Epidermal melanocyte (primary cell): Measurements from ENCODE around the gene RBM47.
A peak's percentile ranks its signal among the peaks of the same experiment; 100 is the strongest.
"Not testable (repeated sequence)": the region's sequence is repeated elsewhere in the genome, so short reads cannot be mapped to it uniquely, and the experiment has no call there.

Source experiments
- DNase-seq: peaks from one replicate; pipeline ENCODE4 v3.0.0; 2011; ENCODE audit warnings: low spot score; ENCODE audit not compliant: insufficient read length

The RBM47 gene

DNA sequence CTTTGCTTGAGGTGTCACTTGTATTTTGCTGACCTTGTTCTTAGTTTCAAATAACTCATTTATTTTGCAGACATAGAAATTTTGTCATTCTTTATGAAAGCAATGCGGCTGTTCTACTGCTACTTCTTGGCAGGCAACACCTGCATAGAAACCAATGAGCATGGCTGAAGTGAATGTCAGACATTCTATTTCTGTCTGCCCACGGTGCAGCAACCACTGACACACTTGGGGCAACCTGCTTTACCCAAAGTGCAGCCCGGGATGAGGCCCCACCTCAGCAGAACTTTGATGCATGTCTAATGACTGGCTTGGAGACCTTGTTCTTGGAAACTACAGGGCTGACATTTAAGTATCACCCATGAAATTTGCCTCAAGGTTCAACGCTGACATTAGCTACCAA, 93.6 kb downstream of the RBM47 start:
- DNase-seq: no peak

DNA sequence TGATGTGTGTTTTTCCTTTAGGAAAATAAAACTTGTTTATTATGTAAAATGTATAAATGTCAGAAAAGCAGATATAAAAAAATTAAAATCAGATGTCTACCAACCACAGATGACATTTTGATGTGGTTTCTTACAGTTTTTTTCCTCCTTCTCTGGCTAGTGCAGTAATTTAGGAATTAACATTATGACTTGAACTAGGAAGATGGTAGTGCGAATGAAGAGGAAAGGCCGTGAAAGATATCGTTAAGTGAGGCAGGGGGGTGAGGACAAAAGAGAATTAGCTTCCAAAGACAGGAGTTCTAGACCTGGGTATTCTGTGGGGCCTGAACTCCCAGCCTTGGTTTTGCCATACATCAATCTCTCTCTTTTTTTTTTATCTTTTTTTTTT, 98.0 kb downstream of the RBM47 start:
- no peak for DNase-seq

DNA sequence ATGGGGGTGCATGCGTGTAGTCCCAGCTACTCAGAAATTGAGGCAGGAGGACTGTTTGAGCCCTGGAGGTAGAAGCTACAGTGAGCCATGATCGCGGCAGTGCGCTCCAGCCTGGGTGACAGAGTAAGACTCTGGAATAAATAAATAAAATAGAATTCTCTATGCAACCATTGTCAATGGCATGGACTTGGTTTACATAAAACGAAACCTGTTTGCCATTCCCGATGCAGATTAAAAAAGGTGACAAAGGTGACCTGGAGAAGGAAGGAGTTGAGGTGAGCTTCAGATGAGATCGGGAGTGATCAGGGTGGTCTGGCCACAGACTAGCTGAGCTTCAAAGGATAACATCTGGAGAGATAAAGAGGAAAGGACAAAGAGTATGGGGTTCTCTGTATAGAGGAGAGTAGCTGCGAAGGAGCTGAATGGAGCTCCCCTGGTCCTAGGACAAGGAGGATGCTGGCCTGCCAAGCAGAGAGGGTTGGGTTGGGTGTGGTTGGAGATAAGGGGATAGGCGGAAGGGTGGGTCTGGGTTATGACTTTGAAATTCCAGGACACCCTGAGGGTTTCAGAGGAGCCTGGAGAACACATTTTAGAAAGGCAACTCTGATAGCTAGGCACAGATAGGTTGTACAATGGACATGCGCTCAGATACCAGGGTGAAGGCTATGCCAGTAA, 98.6 kb downstream of the RBM47 start:
- no peak for DNase-seq

DNA sequence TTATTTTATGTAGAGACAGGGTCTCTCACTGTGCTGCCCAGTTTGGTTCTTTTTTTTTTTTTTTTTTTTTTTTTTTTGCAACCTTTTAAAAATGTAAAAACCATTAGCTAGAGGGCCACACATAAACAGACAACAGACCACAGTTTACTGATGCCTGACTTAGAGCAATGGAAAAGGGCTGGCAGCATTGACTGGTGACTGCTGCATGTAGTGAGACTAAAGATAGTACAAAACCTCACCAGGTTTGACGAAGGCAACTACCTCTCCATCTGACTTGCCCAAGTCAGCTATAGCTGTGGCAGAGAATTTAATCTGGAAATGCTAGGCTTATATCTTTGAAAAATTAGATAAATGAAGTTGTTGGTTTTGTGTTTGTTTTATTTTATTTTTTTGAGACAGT, 102.9 kb downstream of the RBM47 start:
- DNase-seq: no peak

DNA sequence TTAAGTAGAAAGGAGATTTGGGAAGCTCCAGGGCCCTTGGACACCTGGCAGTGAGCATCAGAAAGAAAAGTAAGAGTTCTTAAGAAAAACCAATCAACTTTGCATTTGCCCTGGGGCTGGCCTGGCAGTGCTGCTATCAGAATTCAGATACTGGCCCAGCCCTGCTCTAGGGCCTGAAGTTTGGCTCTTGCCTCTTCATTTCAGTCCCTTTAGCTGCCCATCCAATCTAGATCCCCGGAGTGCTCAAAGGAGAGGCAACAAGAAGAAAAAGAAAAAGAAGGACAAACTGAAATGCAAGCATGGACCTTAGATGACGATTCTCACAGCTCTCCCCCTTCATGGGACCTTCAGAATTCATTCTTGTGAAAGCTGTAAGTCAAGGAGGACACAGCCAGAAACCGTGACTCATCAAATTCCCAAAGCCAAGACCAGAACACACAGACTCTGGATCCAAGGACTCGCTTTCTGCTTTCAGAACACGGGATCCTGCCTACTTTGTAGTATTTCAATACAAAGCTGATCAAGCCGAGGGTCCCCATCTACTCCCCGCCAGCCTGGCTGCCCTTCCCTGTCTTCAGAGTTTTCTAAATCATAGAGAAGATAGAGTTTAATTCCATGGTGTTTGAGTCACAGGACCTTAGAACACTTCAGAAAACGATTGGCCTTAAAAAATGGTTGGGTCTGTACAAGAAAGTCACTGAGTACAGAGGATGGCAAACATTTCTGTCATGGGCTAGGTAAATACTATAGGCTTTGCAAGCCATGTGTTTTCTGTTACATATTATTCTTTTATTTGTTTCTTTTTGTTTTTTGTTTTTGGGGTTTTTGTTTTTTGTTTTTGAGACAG, 103.7 kb downstream of the RBM47 start:
- DNase-seq: peak; percentile 28

DNA sequence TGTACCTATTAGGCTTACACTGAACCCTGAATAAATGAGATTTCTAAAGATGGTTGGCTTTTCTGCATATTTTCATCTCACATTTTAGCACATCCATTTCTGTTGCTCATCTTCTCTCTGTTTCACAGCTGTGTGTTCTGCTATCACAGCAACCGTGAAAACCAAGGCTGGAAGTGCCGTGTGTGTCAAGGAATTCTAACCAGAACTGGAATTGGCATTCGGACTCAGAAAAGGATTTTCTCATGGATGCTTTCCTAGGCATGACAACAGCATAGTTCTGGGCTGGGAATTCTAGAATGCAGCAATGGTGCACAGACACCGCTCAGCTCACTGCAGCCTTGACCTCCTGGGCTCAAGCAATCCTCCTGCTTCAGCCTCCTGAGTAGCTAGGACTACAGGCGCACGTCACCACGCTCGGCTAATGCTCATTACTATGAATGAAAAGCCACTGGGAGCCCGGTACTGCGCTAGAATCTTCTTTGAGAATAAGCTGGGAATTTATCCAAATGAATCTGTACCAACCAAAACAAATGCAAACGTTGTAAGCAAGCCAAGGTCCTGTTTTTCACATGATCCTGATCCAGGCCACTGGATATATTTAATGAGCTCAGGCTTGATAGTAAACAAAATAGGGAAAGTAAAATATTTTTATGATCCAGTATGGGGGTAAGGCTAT, 105.2 kb downstream of the RBM47 start:
- no peak for DNase-seq

DNA sequence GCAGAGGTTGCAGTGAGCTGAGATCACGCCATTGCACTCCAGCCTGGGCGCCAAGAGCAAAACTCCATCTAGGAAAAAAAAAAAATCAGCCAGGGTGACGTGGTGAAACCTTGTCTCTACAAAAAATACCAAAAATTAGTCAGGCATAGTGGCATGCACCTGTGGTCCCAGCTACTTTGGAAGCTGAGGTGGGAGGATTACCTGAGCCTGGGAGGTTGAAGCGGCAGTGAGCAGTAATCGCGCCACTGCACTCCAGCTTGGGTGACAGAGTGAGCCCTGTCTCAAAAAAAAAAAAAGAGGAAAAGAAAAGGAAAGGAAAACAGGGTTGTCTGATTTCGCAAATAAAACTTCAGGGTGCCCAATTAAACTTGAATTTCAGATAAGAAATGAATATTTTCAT, 106.1 kb downstream of the RBM47 start:
- DNase-seq: no peak

DNA sequence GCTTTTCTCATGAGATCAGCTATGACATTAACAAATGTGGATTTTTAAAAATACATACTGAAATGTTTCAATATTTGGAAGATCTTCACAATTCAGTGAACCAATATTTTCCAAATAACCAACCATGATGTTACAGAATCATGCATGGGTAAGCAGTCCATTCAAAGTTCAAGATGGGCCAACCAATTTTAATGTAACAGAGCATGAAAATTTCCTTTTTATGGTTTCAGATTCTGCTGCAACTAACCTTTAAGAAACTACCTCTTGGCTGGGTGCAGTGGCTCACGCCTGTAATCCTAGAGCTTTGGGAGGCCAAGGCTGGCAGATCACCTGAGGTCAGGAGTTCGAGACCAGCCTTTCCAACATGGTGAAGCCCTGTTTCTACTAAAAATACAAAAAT, 107.7 kb downstream of the RBM47 start:
- no peak for DNase-seq

DNA sequence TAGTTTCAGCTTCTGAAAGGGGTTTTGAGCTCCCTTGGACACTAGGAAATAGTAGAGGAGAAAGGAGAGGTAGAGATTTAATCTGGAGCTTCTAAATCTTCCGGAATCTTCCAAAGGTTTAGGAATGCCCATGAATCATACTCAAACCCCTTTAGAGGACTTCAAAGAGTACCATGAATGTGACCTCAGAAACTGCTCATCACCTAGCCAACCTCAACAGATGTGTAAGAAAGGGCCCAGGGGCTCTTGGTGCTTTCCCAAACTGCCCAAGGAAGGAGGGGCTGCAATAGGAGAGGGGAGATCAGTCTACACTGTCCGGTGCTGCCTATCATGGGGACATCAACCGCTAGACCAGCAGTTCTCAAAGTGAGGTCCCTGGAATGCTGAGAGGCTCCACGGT, 109.1 kb downstream of the RBM47 start:
- DNase-seq: no peak

DNA sequence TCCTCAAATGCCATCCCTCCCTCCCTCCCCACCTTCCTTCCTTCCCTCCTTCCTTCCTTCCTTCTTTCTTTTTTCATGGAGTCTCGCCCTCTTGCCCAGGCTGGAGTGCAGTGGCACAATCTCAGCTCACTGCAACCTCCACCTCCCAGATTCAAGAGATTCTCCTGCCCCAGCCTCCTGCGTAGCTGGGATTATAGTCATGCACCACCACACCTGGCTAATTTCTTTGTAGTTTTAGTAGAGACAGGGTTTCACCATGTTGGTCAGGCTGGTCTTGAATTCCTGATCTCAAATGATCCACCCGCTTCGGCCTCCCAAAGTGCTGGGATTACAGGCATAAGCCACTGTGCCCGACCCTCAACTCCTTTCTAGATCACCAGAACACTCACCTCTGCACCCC, 112.6 kb downstream of the RBM47 start:
- DNase-seq: not testable (repeated sequence)

DNA sequence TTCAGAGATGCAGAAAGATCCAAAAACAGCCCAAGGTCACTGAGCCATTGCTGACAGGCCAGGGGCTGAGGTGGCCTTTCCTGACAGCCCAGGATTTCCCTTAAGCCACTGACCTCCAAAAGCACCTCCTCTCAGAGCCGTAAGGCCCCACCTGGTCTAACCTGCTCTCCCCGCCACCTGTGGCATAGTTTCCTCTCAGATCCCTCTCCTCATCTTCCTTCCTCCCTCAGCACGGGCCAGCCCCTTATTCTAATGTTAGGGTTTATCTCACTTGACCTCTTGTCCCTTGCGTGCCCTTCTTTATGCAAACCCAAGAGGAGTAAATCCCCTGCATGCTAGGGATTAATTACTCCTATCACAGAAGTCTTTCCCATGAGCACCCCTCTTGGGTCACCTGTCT, 113.0 kb downstream of the RBM47 start:
- no peak for DNase-seq

DNA sequence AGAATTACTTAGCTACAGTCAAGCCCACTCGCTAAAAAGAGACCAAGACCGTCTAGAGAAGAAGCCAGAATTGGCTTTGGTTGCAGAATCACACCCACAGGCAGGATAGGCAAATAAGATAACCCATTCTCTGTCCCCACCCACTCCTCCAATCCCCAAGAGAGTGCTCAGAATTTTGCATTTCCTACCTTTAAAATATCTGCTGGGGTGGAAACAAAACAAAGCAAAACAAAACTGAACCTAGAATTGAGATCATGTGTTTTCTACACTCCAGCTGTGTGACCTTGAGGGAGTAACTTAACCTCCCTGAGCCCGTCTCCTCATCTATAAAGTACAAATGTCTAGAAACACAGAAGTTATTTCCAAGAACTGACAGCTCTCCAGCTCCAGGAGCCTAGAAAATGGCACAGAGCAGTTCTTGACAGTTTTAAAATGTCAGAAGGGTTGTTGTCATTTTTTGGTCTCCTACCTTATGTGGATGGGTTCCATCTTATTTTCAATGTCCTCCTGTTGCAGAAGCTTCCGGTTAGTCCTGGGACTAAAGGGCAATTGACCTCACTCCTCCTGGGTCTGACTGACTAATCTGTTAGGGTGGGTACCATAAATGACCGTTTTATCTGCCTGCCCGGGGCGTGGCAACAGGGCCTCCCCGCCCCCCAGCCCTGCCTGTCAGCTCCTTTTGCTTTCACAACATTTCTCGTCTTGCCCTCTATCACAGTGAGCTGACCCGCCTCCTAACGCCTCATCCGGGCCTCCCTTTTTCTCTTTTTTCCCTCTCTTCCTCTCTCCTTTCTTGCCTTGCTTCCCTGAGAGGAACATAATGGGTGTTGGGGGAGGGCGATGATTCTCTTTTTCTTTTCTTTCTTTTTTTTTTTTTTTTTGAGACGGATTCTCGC, 114.0 kb downstream of the RBM47 start:
- no peak for DNase-seq

DNA sequence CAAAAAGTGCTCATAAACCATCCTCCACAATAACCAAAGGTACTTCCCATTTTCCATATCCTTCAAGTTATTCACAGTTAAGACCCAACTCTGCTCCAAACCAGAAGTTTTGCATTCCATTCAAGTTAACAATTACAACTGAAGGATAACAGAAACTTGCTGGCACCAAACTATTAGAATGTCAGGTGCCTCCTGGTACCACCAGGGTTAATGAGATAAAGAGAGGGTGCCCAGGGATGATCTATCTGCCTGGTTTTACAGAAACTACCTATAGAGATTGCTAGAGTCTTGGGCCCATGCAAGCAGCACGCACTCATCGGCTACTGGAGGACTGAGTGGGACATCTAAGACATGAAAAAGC, 114.6 kb downstream of the RBM47 start:
- DNase-seq: no peak

DNA sequence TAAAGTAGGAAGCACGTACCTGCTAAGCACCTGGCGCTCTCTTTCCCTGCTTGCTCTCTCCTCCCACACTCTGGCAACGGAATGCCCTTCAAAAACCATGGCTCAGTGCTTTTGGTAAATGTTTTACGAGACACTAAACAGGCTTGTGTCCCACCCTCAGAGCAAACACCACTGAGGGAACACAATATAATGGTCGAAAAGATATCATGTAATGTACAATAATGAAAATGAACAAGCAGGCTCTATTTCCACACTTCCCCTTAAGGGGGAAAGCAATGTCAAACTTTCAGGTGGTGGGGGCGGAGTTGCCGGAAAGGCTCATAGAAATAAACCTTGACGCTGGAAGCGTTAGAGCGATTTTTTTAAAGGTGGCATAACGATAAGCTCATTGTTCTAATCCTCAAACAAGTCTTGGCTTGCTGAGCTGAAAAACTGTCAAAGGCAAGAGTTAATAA, 115.1 kb downstream of the RBM47 start:
- DNase-seq: no peak

DNA sequence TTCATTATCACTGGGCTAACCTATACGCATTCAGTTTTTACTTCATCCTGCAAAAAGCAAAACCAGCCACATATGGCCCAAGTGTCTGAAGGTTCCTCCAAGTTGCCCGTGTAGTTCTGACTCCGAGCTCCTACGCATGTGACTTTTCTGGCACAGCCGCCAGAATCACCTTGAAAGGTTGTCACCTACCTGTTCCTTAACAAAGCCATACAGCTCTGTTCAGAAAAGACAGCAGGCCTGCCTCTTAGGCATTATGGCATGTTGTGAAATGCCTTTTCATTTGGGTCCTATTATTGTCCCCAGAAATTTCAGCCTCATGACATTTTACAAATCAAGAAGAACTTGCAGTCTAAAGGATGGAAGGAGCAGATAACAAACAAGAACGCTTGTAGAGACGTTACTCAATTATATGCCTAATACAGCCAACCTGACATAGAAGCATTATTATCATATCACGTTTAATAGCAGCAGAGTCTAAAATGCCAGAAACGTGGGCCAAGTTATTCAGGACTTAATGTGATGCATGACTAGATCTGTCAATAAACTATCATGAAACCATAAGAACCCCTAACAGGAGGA, 118.5 kb downstream of the RBM47 start:
- DNase-seq: no peak

DNA sequence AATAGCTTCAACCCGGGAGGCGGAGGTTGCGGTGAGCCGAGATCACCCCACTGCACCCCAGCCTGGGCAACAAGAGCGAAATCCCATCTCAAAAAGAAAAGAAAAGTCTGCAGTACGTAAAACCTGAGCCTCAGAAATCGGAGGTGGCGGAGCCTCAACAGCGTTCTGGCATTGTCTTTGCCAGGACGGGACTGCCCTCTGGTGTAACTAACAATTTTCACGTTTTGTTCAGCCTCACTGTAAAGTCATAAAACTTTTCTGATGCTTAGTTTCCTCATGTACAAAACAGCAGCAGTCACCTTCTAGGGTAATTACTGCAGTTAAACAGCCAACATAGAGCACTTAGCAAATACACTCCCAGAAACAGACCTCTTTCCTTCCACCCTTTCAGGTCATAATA, 121.7 kb downstream of the RBM47 start:
- no peak for DNase-seq

DNA sequence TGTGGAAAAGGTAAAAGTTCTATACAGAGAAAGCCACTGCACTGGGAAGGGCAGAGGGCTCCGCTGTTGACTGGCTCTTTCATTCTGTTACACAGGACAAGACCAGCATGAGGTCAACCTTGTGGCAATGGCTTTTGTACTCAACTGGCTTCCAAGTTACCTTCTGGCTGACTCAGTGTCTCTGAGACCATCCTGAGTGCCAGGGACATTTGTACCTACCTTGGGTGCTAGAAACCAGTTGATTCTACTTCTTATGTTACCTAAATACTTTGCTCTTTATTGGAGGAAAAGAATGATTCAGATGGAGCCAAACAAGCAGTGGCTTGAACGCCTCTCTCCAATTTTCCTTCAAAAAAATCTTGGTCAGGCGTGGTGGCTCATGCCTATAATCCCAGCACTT, 123.2 kb downstream of the RBM47 start:
- no peak for DNase-seq

DNA sequence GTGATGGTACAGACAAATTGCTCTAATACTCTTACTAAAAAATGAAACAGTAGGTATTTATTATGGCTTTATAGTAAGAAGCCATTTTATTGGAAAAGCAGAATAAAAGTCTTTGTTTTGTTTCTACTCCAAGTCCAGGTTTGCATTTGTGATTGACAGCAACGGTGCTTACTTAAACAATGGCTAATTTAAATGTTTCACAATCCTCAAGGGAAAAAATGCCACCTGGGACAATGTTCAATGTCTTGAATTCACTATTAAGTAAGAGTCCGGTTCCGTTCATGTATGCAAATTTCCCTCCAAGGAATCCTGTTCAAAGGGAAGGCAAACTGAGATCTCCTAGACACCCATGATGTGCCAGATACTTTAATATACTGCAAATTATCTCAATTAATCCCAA, 123.6 kb downstream of the RBM47 start:
- no peak for DNase-seq

DNA sequence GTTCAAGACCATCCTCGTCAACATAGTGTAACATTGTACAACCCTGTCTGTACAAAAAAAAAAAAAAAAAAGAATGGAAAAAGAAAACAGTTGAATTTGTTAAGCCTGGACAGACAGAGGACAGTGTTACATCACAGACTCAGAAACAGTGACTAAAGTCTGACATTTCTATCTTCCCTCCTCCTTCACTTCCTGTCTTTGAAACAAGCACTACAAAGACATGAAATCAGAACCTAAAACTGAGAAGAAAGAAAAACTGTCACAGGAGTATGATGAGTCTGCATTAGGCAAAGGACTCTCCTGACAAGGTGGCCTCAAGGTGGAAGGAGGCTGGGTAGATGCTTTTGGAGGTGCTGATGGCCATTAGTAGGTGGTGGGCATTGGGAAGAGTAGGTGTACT, 126.7 kb downstream of the RBM47 start:
- DNase-seq: no peak

DNA sequence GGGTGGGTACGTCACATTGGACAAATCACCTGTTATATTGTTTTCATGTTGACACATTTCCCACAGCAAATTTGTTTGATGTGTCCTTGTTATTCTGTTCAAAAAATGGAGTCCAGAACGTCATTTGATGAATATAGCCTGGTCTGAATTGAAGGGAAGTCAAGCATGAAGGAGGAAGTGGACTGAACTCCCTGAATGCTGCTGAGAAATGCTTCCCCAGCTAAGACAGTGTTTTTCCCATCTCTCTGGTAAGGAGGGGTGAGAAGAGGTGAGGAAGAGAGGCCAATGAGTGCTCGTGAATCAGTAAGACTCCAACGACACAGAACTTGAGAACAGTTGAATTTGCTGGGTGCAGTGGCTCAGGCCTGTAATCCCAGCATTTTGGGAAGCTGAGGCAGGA, 127.4 kb downstream of the RBM47 start:
- DNase-seq: no peak

DNA sequence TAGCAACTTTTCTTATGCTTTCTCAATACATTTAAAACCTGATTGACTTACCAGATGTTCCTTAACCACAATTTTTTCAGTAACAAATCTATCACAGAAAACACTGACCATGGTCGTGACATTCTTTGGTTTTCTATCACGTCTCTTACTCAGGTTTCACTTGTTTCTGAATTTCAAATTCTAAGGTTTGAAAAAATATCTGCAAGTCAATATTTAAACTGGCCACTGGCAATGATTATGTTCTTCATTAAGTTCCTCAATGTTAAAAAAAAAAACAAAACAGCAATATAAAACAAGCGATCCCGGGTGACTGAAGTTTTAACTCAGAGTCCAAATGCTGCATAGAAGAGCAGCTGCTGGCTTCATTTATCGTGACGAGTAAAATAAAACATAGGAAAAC, 128.9 kb downstream of the RBM47 start:
- no peak for DNase-seq
